HepG2 (cell line): Measurements from ENCODE around the gene RTEL1. TPM values are rescaled to one million over a fixed set of nuclear protein-coding genes. Genes with fewer than 3 reads are reported as not detected.

Source experiments
- RNF219 ChIP-seq: sonication (generic); formaldehyde crosslinking; IDR thresholded peaks from 2 replicates; pipeline ENCODE4 v1.5.0; 2020; ENCODE audit warnings: mild to moderate bottlenecking, missing genetic modification reagents
- SIN3A ChIP-seq: IDR thresholded peaks from 2 replicates; pipeline ENCODE4 v1.6.1; 2011; ENCODE audit warnings: low read depth, mild to moderate bottlenecking, control low read depth, low read length, borderline replicate concordance
- TBX3 ChIP-seq: fragments of 450-650 bp; IDR thresholded peaks from 2 replicates; pipeline ENCODE4 v1.6.1; 2017; ENCODE audit warnings: antibody characterized with exemption, mild to moderate bottlenecking, inconsistent platforms, borderline replicate concordance
- TCF12 ChIP-seq, 2 experiments: fragments of 450-650 bp in 1 of 2; sonication (generic) in 1 of 2; formaldehyde crosslinking in 1 of 2; IDR thresholded peaks; 2 replicates each; pipeline versions ENCODE4 v1.6.1 to v1.8.0; 2017 to 2022; ENCODE audit warnings: antibody characterized with exemption in 1 of 2, mild to moderate bottlenecking in 1 of 2, missing genetic modification reagents in 1 of 2, moderate library complexity in 1 of 2
- XRCC5 ChIP-seq: fragments of 200-400 bp; formaldehyde crosslinking; optimal IDR thresholded peaks from 2 replicates; pipeline ENCODE3; 2017; ENCODE audit warnings: mild to moderate bottlenecking, low read length
- ZBTB10 ChIP-seq: sonication (generic); formaldehyde crosslinking; IDR thresholded peaks from 2 replicates; pipeline ENCODE4 v1.4.0; 2020; ENCODE audit warnings: missing genetic modification reagents, borderline replicate concordance
- ZBTB3 ChIP-seq: sonication (generic); formaldehyde crosslinking; IDR thresholded peaks from 2 replicates; pipeline ENCODE4 v1.4.0; 2020; ENCODE audit warnings: low read depth, mild to moderate bottlenecking, moderate library complexity, missing genetic modification reagents, borderline replicate concordance
- ZNF101 ChIP-seq: sonication (generic); formaldehyde crosslinking; IDR thresholded peaks from 2 replicates; pipeline ENCODE4 v1.4.0; 2020; ENCODE audit warnings: mild to moderate bottlenecking, low read depth, missing genetic modification reagents, borderline replicate concordance
- ZNF260 ChIP-seq: sonication (generic); formaldehyde crosslinking; IDR thresholded peaks from 2 replicates; pipeline ENCODE4 v1.4.0; 2020; ENCODE audit warnings: missing genetic modification reagents, low read depth, mild to moderate bottlenecking, borderline replicate concordance
- ZNF446 ChIP-seq: sonication (generic); formaldehyde crosslinking; IDR thresholded peaks from 2 replicates; pipeline ENCODE4 v1.5.0; 2020; ENCODE audit warnings: mild to moderate bottlenecking, missing genetic modification reagents
- ZNF556 ChIP-seq: sonication (generic); formaldehyde crosslinking; IDR thresholded peaks from 2 replicates; pipeline ENCODE4 v1.4.0; 2020; ENCODE audit warnings: mild to moderate bottlenecking, missing genetic modification reagents, borderline replicate concordance
- ZNF777 ChIP-seq: sonication (generic); formaldehyde crosslinking; IDR thresholded peaks from 2 replicates; pipeline ENCODE4 v1.4.0; 2020; ENCODE audit warnings: missing genetic modification reagents
- polyA plus RNA-seq, 8 experiments: library from polyadenylated mRNA; depleted of rRNA in 3 of 8; stranded (reverse) in 7 of 8; unstranded in 1 of 8; fragments of >200 nt; fragmentation: Illumina TruSeq in 4 of 8; extraction: Trizol in 4 of 8; gene quantifications; 2 replicates each; pipeline versions ENCODE4 v1.2.1 to v1.2.3, GENCODE V29; 2011 to 2016; ENCODE audit warnings: low read depth in 4 of 8, missing spikeins in 1 of 8, mixed read lengths in 1 of 8; ENCODE audit not compliant: insufficient read depth in 1 of 8
- total RNA-seq, 5 experiments: library from RNA; depleted of rRNA; stranded (reverse); fragments of >200 nt; fragmentation: Illumina TruSeq; extraction: Trizol; gene quantifications; 2 replicates each; pipeline ENCODE4 v1.2.3, GENCODE V29; 2016; ENCODE audit warnings: low read depth in 1 of 5
- TF ChIP-seq, protein P1 (sequence below): sonication (generic); formaldehyde crosslinking; IDR thresholded peaks from 2 replicates; pipeline ENCODE4 v1.5.1; 2020; ENCODE audit warnings: missing genetic modification reagents, mild to moderate bottlenecking, borderline replicate concordance
- TF ChIP-seq, protein P2 (sequence below): IDR thresholded peaks from 2 replicates; pipeline ENCODE4 v1.6.1; 2018; ENCODE audit warnings: missing genetic modification reagents
- TF ChIP-seq, protein P3 (sequence below): sonication (generic); formaldehyde crosslinking; IDR thresholded peaks from 2 replicates; pipeline ENCODE4 v1.8.1; 2023; ENCODE audit warnings: mild to moderate bottlenecking, missing genetic modification reagents

Gene RTEL1
- total and polyA plus RNA-seq, 2 of the 13 experiments (the other 11 are each of a cell fraction or from before 2014, with no cell fraction given): 21.8 to 36.4 TPM

DNA sequence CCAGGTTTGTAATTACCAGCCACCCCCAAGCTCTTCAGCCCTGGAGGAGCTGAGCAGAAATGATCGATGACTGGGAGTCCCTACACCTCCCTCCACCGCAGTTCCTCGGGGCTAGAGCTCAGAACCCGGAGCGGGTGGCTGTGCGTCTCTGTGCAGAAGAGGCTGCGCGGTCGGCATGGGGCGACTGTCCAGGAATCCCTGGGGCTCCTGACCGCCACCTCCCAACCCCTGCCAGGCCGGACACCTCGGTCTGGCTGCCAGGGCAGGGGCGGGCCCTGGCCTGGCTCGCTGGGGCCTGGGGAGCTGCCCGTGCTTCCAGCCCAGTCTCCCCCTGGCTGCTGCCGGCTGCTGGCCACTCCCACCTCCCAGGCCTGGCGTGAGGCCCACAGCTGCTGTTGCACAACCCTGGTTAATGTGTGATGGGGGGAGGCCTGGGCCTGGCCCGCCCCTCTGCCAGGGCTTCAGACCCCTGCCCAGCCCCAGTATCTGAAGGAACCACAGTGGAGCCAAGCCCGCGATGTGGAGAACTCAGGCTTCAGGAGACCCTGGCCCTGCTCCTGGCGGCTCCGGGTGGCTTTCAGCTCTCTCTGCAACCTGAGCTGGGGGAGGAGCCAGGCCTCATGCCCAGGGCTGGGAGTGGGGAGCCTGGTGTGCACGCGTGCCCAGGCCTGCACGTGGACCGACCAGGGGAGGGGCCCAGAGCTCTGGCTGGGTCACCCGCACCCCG lies 82.7 kb downstream of the RTEL1 start (continued):
- no peak for TF ChIP-seq TCF12 (IDR thresholded peaks at IDR 0.05)
- TF ChIP-seq TCF12 (CRISPR knock-in tag; IDR thresholded peaks at IDR 0.05): peak; percentile 68; the same call in 1 of the 2 replicates
- TF ChIP-seq, protein P1, sequence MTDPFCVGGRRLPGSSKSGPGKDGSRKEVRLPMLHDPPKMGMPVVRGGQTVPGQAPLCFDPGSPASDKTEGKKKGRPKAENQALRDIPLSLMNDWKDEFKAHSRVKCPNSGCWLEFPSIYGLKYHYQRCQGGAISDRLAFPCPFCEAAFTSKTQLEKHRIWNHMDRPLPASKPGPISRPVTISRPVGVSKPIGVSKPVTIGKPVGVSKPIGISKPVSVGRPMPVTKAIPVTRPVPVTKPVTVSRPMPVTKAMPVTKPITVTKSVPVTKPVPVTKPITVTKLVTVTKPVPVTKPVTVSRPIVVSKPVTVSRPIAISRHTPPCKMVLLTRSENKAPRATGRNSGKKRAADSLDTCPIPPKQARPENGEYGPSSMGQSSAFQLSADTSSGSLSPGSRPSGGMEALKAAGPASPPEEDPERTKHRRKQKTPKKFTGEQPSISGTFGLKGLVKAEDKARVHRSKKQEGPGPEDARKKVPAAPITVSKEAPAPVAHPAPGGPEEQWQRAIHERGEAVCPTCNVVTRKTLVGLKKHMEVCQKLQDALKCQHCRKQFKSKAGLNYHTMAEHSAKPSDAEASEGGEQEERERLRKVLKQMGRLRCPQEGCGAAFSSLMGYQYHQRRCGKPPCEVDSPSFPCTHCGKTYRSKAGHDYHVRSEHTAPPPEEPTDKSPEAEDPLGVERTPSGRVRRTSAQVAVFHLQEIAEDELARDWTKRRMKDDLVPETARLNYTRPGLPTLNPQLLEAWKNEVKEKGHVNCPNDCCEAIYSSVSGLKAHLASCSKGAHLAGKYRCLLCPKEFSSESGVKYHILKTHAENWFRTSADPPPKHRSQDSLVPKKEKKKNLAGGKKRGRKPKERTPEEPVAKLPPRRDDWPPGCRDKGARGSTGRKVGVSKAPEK (CRISPR knock-in tag): 0 out of 2 replicates have a peak, but pooled peaks have one; percentile 25
- 0 out of 2 replicates have a peak, but pooled peaks have one; percentile 60 for TF ChIP-seq ZNF101 (CRISPR knock-in tag)
- peak; percentile 57; the same call in 1 of the 2 replicates for TF ChIP-seq TBX3
- no peak; the same call in 1 of the 2 replicates for TF ChIP-seq ZNF446 (CRISPR knock-in tag)
- peak; percentile 98 for TF ChIP-seq ZNF556 (CRISPR knock-in tag)
- TF ChIP-seq, protein P2, sequence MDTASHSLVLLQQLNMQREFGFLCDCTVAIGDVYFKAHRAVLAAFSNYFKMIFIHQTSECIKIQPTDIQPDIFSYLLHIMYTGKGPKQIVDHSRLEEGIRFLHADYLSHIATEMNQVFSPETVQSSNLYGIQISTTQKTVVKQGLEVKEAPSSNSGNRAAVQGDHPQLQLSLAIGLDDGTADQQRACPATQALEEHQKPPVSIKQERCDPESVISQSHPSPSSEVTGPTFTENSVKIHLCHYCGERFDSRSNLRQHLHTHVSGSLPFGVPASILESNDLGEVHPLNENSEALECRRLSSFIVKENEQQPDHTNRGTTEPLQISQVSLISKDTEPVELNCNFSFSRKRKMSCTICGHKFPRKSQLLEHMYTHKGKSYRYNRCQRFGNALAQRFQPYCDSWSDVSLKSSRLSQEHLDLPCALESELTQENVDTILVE: peak; percentile 98
- TF ChIP-seq RNF219: peak; percentile 93; the same call in 1 of the 2 replicates
- TF ChIP-seq ZNF777: peak; percentile 72; the same call in 1 of the 2 replicates
- peak; percentile 95 for TF ChIP-seq SIN3A
- TF ChIP-seq, protein P3, sequence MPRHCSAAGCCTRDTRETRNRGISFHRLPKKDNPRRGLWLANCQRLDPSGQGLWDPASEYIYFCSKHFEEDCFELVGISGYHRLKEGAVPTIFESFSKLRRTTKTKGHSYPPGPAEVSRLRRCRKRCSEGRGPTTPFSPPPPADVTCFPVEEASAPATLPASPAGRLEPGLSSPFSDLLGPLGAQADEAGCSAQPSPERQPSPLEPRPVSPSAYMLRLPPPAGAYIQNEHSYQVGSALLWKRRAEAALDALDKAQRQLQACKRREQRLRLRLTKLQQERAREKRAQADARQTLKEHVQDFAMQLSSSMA (CRISPR knock-in tag): 0 out of 2 replicates have a peak, but pooled peaks have one; percentile 77
- TF ChIP-seq XRCC5: peak; percentile 97
- peak; percentile 96 for TF ChIP-seq ZBTB10
- TF ChIP-seq ZNF260 (CRISPR knock-in tag): no peak
- peak; percentile 82; the same call in 1 of the 2 replicates for TF ChIP-seq ZBTB3
